IPS-11a (cell line): Measurements from ENCODE around the gene FUZ.

Source experiments
- H3K4me3 ChIP-seq: one replicate; pipeline ENCODE4 v1.5.1; 2013; ENCODE audit warnings: low read depth, low read length, control low read depth

The FUZ gene

DNA sequence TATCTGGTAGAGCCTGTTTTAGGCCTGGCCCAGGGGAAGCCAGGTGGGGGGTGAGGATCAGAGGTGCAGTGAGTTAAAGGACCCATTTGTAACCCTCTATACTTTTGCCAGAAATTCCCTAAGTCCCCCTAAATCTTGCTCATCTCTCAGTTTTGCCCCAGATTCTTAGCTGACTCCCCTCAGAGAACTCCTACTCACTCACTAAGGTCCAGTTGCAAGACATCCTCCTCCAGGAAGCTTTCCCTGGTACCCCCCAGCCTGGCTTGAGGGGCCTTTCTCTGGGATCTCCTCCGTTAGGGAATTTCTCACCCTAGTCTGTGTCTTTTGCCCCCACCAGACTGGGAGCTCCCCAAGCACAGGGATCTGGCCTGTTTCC, 51.9 kb downstream of the FUZ start:
- H3K4me3 ChIP-seq, result no peak overlapping the region

GRCh38 chr19:49758292-49758691, 54.8 kb downstream of the FUZ start:
- H3K4me3 ChIP-seq, result no peak overlapping the region
